Thyroid gland (tissue), 4 donors: ENCODE results near the gene RPL36.

Source experiments
- POLR2A ChIP-seq, 2 donors: fragments of 450-650 bp; IDR thresholded peaks; one replicate each; pipeline ENCODE4 v1.6.1; 2017; ENCODE audit warnings: antibody characterized with exemption in 2 of 2, mild to moderate bottlenecking in 2 of 2, moderate library complexity in 1 of 2
- TF ChIP-seq, protein P1 (sequence below), 6 experiments: fragments of 200-600 bp in 3 of 6; fragments of 450-650 bp in 3 of 6; sonication (generic) in 3 of 6; IDR thresholded peaks; one replicate each; pipeline ENCODE4 v1.5.1; 2016 to 2019; ENCODE audit warnings: antibody characterized with exemption in 6 of 6, mild to moderate bottlenecking in 2 of 6, inconsistent platforms in 1 of 6, moderate library complexity in 1 of 6

DNA sequence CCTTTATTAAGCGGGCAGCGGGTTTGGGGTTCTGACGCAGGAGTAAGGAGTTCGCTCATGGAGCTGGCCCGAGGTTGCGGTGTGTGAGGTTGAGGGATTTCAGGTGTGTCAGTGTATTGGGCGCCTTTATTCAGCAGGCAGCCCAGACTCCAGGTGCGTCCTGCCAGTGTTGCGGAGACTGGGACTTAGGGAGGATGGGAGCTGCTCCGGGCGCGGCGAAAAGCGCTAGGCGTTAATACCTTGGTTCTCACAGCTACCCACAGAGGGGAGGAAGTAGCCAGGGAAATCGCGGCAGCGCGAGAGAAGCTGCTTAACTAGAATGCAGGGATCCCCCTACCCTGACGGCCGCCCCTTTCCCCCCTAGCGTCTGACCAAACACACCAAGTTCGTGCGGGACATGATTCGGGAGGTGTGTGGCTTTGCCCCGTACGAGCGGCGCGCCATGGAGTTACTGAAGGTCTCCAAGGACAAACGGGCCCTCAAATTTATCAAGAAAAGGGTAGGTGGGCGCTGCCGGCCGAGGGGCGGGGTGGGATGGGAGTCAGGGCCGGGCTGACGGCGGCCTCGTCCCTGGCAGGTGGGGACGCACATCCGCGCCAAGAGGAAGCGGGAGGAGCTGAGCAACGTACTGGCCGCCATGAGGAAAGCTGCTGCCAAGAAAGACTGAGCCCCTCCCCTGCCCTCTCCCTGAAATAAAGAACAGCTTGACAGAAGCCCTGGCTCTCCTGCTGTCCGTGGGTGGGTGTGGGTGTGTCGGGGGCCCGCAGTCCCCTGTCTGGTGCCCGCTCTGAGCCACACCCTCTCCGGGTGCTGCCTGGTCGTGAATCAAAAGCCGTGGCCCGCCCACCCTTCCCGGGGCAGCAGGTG is 1.1 kb downstream of the RPL36 start:
- TF ChIP-seq, protein P1, sequence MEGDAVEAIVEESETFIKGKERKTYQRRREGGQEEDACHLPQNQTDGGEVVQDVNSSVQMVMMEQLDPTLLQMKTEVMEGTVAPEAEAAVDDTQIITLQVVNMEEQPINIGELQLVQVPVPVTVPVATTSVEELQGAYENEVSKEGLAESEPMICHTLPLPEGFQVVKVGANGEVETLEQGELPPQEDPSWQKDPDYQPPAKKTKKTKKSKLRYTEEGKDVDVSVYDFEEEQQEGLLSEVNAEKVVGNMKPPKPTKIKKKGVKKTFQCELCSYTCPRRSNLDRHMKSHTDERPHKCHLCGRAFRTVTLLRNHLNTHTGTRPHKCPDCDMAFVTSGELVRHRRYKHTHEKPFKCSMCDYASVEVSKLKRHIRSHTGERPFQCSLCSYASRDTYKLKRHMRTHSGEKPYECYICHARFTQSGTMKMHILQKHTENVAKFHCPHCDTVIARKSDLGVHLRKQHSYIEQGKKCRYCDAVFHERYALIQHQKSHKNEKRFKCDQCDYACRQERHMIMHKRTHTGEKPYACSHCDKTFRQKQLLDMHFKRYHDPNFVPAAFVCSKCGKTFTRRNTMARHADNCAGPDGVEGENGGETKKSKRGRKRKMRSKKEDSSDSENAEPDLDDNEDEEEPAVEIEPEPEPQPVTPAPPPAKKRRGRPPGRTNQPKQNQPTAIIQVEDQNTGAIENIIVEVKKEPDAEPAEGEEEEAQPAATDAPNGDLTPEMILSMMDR (IDR thresholded peaks at IDR 0.05), result no peak
- no peak for TF ChIP-seq POLR2A (IDR thresholded peaks at IDR 0.05)
